ENCODE measurements around the gene CD80. TPM values are rescaled to one million over a fixed set of nuclear protein-coding genes. Genes with fewer than 3 reads are reported as not detected.

Gene CD80
- total and polyA plus RNA-seq, 2 of the 8 experiments (the other 6 are each of a cell fraction or from before 2014, with no cell fraction given) = 0.11 TPM; not detected in 1

- TF ChIP-seq, protein P1, sequence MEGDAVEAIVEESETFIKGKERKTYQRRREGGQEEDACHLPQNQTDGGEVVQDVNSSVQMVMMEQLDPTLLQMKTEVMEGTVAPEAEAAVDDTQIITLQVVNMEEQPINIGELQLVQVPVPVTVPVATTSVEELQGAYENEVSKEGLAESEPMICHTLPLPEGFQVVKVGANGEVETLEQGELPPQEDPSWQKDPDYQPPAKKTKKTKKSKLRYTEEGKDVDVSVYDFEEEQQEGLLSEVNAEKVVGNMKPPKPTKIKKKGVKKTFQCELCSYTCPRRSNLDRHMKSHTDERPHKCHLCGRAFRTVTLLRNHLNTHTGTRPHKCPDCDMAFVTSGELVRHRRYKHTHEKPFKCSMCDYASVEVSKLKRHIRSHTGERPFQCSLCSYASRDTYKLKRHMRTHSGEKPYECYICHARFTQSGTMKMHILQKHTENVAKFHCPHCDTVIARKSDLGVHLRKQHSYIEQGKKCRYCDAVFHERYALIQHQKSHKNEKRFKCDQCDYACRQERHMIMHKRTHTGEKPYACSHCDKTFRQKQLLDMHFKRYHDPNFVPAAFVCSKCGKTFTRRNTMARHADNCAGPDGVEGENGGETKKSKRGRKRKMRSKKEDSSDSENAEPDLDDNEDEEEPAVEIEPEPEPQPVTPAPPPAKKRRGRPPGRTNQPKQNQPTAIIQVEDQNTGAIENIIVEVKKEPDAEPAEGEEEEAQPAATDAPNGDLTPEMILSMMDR (IDR thresholded peaks at IDR 0.05; ENCODE audit: control extremely low read depth in 1 of 3, insufficient read depth in 1 of 3, low read depth in 1 of 3, low read length in 3 of 3) = no peak
- TF ChIP-seq RXRA (IDR thresholded peaks at IDR 0.05; ENCODE audit: insufficient read depth, low read depth, low read length) = no peak
- no peak for TF ChIP-seq BRCA1 (IDR thresholded peaks at IDR 0.05; ENCODE audit: low read depth, low read length)
- TF ChIP-seq MAFK (IDR thresholded peaks at IDR 0.05; ENCODE audit: low read depth, low read length) = no peak
- no peak for TF ChIP-seq EZH2 (IDR thresholded peaks at IDR 0.05; ENCODE audit: low read depth, low read length, severe bottlenecking)
- TF ChIP-seq KDM5A (IDR thresholded peaks at IDR 0.05; ENCODE audit: low read length) = no peak
- no peak for TF ChIP-seq TBP (IDR thresholded peaks at IDR 0.05; ENCODE audit: low read depth, low read length)
- no peak for TF ChIP-seq SIX5 (IDR thresholded peaks at IDR 0.05; ENCODE audit: low read depth, low read length)
Measured at GRCh38 chr3:119506631-119507030, 52.8 kb downstream of the CD80 start (continued).
